Esophagus squamous epithelium (tissue), 4 donors: ENCODE measurements around the gene EIF1.

ENCODE experiments used
- POLR2A ChIP-seq, 4 donors: fragments of 450-650 bp; IDR thresholded peaks; one replicate each; pipeline ENCODE4 v1.6.1; 2017; ENCODE audit warnings: antibody characterized with exemption in 4 of 4, mild to moderate bottlenecking in 4 of 4, moderate library complexity in 3 of 4
- TF ChIP-seq, protein P1 (sequence below), 6 experiments: fragments of 450-650 bp in 4 of 6; fragments of 200-600 bp in 2 of 6; sonication (generic) in 2 of 6; IDR thresholded peaks; one replicate each; pipeline ENCODE4 v1.5.1; 2016 to 2019; ENCODE audit warnings: antibody characterized with exemption in 6 of 6, mild to moderate bottlenecking in 4 of 6, moderate library complexity in 4 of 6

- TF ChIP-seq, protein P1, sequence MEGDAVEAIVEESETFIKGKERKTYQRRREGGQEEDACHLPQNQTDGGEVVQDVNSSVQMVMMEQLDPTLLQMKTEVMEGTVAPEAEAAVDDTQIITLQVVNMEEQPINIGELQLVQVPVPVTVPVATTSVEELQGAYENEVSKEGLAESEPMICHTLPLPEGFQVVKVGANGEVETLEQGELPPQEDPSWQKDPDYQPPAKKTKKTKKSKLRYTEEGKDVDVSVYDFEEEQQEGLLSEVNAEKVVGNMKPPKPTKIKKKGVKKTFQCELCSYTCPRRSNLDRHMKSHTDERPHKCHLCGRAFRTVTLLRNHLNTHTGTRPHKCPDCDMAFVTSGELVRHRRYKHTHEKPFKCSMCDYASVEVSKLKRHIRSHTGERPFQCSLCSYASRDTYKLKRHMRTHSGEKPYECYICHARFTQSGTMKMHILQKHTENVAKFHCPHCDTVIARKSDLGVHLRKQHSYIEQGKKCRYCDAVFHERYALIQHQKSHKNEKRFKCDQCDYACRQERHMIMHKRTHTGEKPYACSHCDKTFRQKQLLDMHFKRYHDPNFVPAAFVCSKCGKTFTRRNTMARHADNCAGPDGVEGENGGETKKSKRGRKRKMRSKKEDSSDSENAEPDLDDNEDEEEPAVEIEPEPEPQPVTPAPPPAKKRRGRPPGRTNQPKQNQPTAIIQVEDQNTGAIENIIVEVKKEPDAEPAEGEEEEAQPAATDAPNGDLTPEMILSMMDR (IDR thresholded peaks at IDR 0.05), result peak in 1 of 6 experiments; percentile 34
- peak in 1 of 4 donors; percentile 32 for TF ChIP-seq POLR2A (IDR thresholded peaks at IDR 0.05)
These were observed 34.6 kb upstream of the EIF1 start for GRCh38 chr17:41653892-41654677.
